GM10248 (cell line): ENCODE results near the gene TRUB2.
A peak's percentile ranks its signal among the peaks of the same experiment; 100 is the strongest.

Source experiments
- CTCF ChIA-PET: fragments of 300-600 bp; sonication (Branson Sonifier 250); formaldehyde crosslinking; extraction: SDS; loops from one replicate; lab custom pipeline; 2021; ENCODE audit warnings: antibody characterized with exemption; lab: Yijun Ruan, JAX
- POLR2A ChIA-PET: fragments of 350-650 bp; sonication (Branson Sonifier 250); formaldehyde crosslinking; extraction: SDS; loops from one replicate; lab custom pipeline; 2020; ENCODE audit warnings: antibody characterized with exemption; lab: Yijun Ruan, JAX
- DNase-seq: peaks from one replicate; pipeline ENCODE4 v3.0.0; 2012; ENCODE audit errors: extremely low spot score
- TF ChIP-seq, protein P1 (sequence below): IDR thresholded peaks from 2 replicates; pipeline ENCODE4 v1.5.1; 2012; ENCODE audit warnings: mild to moderate bottlenecking, low read depth; ENCODE audit errors: extremely low read depth, missing control alignments, control extremely low read depth

The TRUB2 gene

DNA sequence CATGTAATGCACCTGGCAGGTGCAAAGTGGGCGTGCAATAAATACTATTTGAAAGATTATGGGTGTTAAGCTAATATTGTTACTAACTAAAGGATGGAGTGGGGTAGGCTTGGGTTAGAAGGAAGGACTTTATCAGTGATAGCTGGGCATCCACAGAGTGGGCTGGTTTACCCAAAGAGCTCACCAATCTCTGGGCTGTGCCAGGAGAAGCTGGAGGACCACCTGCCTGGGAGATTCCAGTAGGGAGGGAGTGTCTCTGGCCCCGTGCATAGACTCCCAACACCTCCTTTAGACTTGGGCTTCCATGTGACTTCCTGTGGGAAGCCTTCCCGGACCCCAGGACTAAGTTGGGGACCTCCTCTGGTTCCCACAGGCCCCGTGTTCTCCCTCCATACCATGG lies 43.3 kb upstream of the TRUB2 start:
- TF ChIP-seq, protein P1, sequence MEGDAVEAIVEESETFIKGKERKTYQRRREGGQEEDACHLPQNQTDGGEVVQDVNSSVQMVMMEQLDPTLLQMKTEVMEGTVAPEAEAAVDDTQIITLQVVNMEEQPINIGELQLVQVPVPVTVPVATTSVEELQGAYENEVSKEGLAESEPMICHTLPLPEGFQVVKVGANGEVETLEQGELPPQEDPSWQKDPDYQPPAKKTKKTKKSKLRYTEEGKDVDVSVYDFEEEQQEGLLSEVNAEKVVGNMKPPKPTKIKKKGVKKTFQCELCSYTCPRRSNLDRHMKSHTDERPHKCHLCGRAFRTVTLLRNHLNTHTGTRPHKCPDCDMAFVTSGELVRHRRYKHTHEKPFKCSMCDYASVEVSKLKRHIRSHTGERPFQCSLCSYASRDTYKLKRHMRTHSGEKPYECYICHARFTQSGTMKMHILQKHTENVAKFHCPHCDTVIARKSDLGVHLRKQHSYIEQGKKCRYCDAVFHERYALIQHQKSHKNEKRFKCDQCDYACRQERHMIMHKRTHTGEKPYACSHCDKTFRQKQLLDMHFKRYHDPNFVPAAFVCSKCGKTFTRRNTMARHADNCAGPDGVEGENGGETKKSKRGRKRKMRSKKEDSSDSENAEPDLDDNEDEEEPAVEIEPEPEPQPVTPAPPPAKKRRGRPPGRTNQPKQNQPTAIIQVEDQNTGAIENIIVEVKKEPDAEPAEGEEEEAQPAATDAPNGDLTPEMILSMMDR: no peak
- ChIA-PET POLR2A (no interaction called here), CTCF (interaction anchor here (1.0 to 10.9 kb wide), 6 partner anchors 12 to 68 kb away, joined by 3 to 127 read pairs (median 3); partner anchors contain the start of gene CERCAM)
- DNase-seq: no peak

DNA sequence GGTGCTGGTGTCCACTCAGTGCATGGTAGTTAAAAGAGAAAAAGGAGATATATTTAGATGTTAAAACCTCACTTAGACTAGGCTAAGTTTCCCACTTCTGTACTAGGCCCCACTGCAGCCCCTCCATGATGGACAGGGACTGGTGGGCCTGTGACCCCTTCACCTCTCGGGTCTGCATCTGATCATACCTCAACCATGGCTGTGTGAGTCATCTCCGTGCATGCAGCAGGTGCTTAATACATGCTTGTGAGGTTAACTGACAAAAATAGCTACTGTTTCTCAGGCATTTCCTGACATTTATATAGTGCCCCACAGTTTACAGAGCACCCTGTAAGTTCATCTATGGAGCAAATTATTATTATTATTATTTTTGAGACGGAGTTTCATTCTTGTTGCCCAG lies 40.5 kb upstream of the TRUB2 start:
- ChIA-PET POLR2A (interaction anchor here (1.5 to 2.6 kb wide), 2 partner anchors 8 to 190 kb away, joined by 5 to 15 read pairs; partner anchors contain the start of genes SPTAN1 and URM1), CTCF (interaction anchor here (0.9 to 10.9 kb wide), 33 partner anchors 9 to 580 kb away, joined by 3 to 127 read pairs (median 5); partner anchors contain the start of genes CERCAM, SLC27A4, TRUB2 and URM1)
- TF ChIP-seq, protein P1: no peak
- DNase-seq: no peak

- ChIA-PET CTCF (interaction anchor here (0.9 to 10.9 kb wide), 34 partner anchors 9 to 581 kb away, joined by 3 to 127 read pairs (median 5); partner anchors contain the start of genes CERCAM, SLC27A4, TRUB2 and URM1), POLR2A (interaction anchor here (1.5 to 2.6 kb wide), 2 partner anchors 9 to 190 kb away, joined by 5 to 15 read pairs; partner anchors contain the start of genes SPTAN1 and URM1)
- DNase-seq: peak; percentile 85
- TF ChIP-seq, protein P1: peak; percentile 95
These were observed 39.9 kb upstream of the TRUB2 start for GRCh38 chr9:128361986-128362646.

DNA sequence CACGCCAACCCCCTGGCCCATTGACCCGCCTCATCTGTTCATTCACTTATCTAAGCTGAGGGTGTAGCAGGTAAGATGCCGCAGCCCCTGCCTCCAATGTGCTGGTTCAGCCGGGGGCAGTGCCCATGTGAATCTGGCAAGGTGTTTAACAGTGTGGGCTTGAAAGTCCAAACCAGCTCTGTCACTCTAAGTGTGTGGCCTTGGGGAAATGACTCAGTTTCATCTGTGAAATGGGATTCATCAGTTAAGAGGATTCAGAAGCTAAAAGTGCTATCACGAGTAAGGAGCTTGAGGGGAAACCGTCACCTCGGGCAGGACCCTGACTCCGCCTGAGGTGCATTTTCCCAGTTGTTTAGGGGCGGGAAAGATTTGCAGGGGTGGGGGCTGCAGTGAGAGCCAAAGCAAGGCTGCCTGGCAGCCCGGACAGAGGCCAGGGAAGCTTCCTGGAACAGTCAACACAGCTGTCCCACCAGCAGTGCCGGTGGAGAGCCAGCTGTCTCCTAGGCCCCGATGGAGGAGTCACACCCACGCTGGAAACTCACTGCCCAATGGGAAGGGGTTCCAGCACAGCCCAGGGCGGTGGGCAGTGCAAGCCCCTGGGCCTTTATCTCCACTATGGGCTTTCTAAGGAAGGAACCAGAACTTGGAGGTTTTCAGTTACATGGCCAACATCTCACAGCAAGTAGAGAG lies 39.2 kb upstream of the TRUB2 start:
- ChIA-PET POLR2A (interaction anchor here (1.5 to 2.6 kb wide), 2 partner anchors 10 to 191 kb away, joined by 5 to 15 read pairs; partner anchors contain the start of genes SPTAN1 and URM1), CTCF (interaction anchor here (1.0 to 10.9 kb wide), 30 partner anchors 10 to 582 kb away, joined by 3 to 127 read pairs (median 5); partner anchors contain the start of genes CERCAM, SLC27A4, TRUB2 and URM1)
- no peak for DNase-seq
- TF ChIP-seq, protein P1: no peak

DNA sequence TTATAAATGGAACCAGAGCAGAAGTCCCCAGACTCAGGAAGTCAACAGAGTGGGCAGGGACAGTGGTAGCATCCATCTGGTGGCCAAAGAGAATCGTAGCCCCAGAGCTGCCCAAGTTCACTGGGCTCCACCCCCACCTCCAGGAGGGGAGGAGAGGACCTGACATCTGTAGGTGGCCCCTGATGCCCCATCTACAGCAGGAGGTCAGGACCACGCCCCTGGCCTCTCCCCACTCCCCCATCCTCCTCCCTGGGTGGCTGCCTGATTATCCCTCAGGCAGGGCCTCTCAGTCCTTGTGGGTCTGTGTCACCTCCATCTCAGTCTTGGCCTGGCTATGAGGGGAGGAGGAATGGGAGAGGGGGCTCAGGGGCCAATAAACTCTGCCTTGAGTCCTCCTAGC lies 38.6 kb upstream of the TRUB2 start:
- POLR2A ChIA-PET: no interaction called here
- TF ChIP-seq, protein P1: no peak
- no peak for DNase-seq
- CTCF ChIA-PET: interaction anchor here (1.2 to 10.9 kb wide), 8 partner anchors 11 to 78 kb away, joined by 3 to 127 read pairs (median 30); partner anchors contain the start of genes CERCAM and URM1

DNA sequence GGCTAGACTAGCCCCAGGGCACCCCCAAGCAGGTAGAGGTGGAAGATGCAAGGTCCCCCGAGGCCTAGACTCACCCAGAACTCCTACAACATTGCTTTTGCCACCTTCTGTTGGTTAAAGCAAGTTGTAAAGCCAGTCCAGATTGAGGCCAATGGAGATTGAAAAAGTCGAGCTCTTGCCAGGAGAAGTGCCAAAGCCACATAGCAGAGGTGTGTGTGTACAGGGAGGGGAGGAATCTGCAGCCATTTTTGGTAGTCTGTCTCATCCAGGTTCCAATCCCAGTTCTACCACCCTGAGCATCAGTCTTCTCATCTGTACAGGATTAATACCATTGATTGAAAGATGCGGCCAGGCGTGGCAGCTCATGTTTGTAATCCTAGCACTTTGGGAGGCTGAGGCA lies 36.6 kb upstream of the TRUB2 start:
- TF ChIP-seq, protein P1: no peak
- CTCF ChIA-PET: interaction anchor here (1.3 to 10.9 kb wide), 5 partner anchors 8 to 62 kb away, joined by 4 to 127 read pairs (median 49); partner anchors contain the start of genes CERCAM and URM1
- POLR2A ChIA-PET: no interaction called here
- DNase-seq: no peak
